Large intestine (tissue), 3 donors: Measurements from ENCODE around the gene TTC34. TPM values are rescaled to one million over a fixed set of nuclear protein-coding genes. Genes with fewer than 3 reads are reported as not detected.

Source experiments
- DNase-seq, 2 donors: peaks; one replicate each; pipeline versions ENCODE4 v3.0.0 to v3.0.0-alpha.2; 2013
- H3K27ac ChIP-seq: one replicate; pipeline ENCODE4 v1.5.1; 2013; ENCODE audit warnings: low read length
- H3K27me3 ChIP-seq: 2 replicates; pipeline ENCODE4 v1.6.1; 2013; ENCODE audit warnings: low read length; ENCODE audit not compliant: control insufficient read depth, insufficient read depth
- H3K36me3 ChIP-seq: 2 replicates; pipeline ENCODE4 v1.6.1; 2013; ENCODE audit warnings: low read length; ENCODE audit not compliant: control insufficient read depth, insufficient read depth
- H3K4me1 ChIP-seq: one replicate; pipeline ENCODE4 v1.6.1; 2013; ENCODE audit warnings: low read length; ENCODE audit not compliant: control insufficient read depth, insufficient read depth
- H3K4me3 ChIP-seq: one replicate; pipeline ENCODE4 v1.5.1; 2013; ENCODE audit warnings: low read length
- H3K9me3 ChIP-seq: one replicate; pipeline ENCODE4 v1.6.1; 2013; ENCODE audit warnings: mild to moderate bottlenecking, low read depth, low read length, moderate library complexity; ENCODE audit not compliant: control insufficient read depth
- WGBS: methylation state at CpG from one replicate; pipeline ENCODE4 v1.1.5; 2013; ENCODE audit warnings: low lambda C conversion rate; ENCODE audit not compliant: insufficient coverage; 5-methylcytosine and 5-hydroxymethylcytosine counted together
- polyA plus RNA-seq: library from polyadenylated mRNA; unstranded; fragments of 120-200 nt; gene quantifications from one replicate; pipeline ENCODE4 v1.2.1, GENCODE V29; 2013

The TTC34 gene
- polyA plus RNA-seq, 1 donor: 1.5 TPM

DNA sequence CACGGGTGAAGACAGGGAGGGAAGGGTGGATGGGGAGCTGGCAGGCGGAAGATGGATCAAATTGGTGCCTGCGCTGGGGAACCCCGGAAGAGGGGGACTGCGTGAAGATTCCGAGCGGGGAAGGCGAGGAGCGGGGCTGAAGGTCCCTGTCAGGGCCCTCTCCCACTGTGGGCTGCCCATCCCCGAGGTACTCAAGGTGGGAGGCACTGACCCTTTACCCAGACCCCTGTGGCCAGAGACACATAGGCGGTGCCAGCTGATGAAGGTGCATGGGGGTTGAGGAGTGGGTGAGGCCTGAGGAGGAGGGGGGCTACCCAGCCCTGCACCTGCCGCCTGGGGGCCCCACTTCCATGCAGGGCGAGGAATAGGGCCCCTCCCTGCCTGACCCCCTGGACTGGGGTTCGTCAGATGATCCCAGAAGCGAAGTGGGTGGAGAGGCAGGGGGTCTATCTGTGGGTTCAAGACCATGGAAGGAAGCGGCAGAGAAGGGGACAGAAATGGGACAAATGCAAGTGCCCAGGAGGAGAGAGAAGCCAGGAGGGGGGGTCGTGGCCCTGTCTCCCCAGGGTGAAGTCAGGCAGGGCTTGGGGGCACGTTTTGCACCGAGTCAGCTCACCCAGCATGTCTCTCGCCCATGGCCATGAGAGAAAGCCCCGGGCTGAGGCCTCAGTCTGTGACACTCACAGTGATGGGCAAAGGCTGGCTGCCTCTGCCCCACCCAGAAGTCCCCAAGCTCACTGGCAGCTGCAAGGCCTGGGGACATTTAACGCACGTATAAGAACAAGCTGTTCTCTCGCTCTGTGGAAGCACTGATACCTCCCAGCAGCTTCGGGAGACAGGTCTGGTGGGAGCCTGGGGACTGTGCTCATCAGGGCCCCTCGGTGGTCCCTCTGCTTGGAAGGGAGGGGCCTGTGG is 161.6 kb downstream of the TTC34 start:
- H3K27ac ChIP-seq: peak overlapping the region; percentile 20
- peaks cover 26% of the 10 kb centered on the region for H3K4me1 ChIP-seq
- H3K36me3 ChIP-seq: no peaks in the 10 kb centered on the region
- peaks cover 14% of the 10 kb centered on the region for H3K9me3 ChIP-seq
- peak in 1 of 2 donors; percentile 68 for DNase-seq
- no CpG with 5 or more reads among the region's 26 CpGs for WGBS
- H3K4me3 ChIP-seq: no peak overlapping the region
- H3K27me3 ChIP-seq: no peaks in the 10 kb centered on the region

DNA sequence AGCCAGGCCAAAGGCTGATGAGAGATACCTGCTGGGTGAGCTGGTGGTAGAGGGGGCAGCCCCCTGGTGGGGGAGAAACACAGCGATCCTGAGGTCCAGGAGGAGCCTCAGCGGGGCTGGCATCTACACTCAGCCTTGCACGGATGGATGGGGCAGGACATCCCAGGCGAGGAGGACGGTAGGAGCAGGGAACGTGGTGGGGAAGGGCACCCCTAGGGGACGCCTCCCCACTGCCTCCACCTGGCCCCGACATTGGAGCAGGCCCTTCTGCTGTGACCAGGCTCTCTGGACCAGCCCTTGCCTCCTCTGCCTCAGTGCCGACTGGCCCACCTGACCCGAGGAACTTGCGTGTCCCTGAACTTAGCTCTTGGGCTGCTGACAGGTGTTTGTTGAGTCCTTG is 162.3 kb downstream of the TTC34 start:
- Histone ChIP-seq H3K4me3 (no peak overlapping the region), H3K36me3 (no peaks in the 10 kb centered on the region), H3K27me3 (no peaks in the 10 kb centered on the region), H3K4me1 (peaks cover 26% of the 10 kb centered on the region), H3K9me3 (peaks cover 14% of the 10 kb centered on the region), H3K27ac (no peak overlapping the region)
- no CpG with 5 or more reads among the region's 11 CpGs for WGBS
- DNase-seq: no peak

DNA sequence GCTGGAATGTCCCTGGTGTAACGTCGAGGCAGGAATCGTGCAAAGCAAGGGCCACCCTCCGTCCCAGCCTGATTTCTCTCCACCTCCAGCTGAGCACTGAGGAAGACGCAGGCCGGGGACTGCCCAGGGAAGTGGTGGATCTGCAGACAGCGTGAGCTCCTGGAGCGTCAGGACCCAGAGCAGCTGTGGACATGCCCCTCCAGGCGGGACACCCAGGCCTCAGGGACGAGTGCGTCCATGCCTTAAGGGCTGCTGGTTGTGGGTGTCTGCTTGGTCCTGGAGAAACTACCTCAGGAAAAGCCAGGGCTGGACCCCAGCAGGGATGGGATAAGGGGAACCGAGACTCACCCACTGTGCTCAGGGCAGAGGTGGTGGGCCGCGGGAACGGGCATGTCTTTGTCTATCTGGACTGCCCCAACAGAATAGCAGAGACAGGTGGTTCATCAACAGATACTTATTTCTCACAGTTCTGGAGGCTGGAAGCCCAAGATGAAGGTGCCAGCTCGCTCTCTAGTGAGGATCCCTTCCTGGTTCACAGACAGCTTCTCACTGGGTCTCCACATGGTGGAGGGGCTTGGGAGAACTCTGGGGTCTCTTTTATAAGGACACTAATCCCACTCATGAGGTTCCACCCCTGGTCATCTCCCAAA is 162.9 kb downstream of the TTC34 start:
- no peak for DNase-seq

DNA sequence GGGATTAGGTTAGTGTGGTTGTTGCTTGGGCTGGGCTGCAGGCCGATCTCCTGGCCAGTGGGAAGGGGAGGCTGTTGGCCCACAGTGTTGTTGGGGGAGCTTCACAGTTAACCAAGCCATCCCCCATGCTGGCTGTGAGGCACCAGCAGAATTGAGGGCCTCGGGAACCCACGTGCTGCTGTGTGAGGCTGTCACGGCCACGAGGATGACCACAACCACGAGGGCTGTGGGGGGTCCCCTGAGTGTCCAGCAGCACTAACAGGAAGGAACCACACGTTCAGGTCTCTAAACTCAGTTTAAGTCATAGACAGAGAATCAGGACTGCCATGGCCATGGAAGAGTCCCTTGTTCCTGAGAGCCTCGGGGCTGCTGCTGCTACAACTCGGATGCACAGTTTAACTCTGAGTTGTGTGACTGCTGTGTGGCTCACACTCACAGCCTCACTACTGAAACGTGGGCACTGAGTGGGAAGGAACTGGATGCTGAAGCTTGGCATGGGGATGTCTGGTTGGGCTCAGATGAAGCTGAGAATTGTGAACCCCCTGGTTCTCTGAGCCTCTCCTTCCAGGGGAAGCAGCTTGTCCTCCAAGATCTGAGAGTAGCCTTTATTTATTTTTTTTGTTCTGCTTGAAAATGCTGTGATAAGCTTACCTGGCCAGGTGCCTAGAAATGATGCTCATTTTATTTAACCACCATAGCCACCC is 163.9 kb downstream of the TTC34 start:
- H3K4me3 ChIP-seq: no peak overlapping the region
- peaks cover 14% of the 10 kb centered on the region for H3K9me3 ChIP-seq
- H3K27me3 ChIP-seq: no peaks in the 10 kb centered on the region
- no peak overlapping the region for H3K27ac ChIP-seq
- WGBS: no CpG with 5 or more reads among the region's 10 CpGs
- H3K4me1 ChIP-seq: peaks cover 37% of the 10 kb centered on the region
- no peaks in the 10 kb centered on the region for H3K36me3 ChIP-seq
- no peak for DNase-seq

More for the DNA sequence above, 162.9 kb downstream of the TTC34 start:
- Histone ChIP-seq H3K9me3 (peaks cover 14% of the 10 kb centered on the region), H3K27me3 (no peaks in the 10 kb centered on the region), H3K4me1 (peaks cover 30% of the 10 kb centered on the region), H3K36me3 (no peaks in the 10 kb centered on the region), H3K4me3 (no peak overlapping the region), H3K27ac (no peak overlapping the region)
- WGBS: no CpG with 5 or more reads among the region's 16 CpGs

DNA sequence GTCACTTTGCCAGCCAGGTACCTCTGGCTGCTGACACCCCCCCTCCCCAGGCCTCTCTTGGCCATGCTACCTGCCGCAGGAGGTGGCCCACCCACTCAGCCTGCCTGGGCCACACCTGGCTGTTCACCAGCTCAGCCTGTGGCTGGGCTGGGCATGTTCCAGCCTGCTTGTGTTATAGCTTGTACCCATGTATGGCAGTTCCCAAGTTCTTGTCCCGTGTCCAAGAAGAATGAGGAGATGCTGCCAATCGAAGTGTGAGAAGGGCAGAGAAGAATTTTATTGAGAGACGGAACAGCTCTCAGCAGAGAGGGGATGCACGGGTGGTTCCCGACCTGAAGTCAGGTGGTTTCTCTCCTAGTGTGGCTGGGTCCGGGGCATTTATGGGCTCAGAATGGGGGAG is 164.8 kb downstream of the TTC34 start:
- Histone ChIP-seq H3K27ac (no peak overlapping the region), H3K4me1 (peaks cover 38% of the 10 kb centered on the region), H3K27me3 (no peaks in the 10 kb centered on the region), H3K9me3 (peaks cover 14% of the 10 kb centered on the region), H3K36me3 (no peaks in the 10 kb centered on the region), H3K4me3 (no peak overlapping the region)
- 90% methylated on average over 4 of the region's 7 CpGs for WGBS
- DNase-seq: no peak

DNA sequence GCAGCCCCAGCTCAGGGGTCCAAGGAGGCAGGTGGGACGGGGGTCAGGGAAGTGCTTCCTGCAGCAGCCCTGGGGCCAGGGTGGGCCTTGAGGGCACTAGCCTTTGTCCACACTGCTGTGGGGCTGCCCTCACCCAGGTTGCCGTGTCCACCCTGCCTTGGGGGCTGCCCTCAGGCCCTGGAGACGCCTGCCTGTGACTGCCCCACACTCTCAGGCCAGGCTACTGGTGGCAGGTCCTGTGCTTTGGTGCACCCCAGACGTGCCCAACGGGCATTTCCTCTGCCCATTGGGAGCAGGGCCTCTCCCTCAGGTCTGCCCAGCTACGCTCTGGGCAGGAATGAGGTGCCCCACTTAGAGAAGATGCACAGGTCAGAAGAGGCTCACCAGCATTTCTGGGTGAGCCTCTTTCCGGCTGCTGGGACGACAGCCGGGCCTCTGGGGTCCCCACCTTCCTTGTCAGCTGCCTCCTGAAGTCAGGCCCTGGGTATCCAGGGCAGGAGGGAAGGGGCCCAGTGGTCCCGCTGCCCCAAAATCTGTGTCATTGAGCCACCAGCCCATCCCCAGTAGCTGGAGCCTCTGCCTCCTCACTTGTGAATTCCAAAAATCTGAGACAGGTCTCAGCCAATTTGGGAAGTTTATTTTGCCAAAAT is 166.0 kb downstream of the TTC34 start:
- H3K4me1 ChIP-seq: peaks cover 45% of the 10 kb centered on the region
- no peak overlapping the region for H3K27ac ChIP-seq
- H3K36me3 ChIP-seq: no peaks in the 10 kb centered on the region
- DNase-seq: no peak
- no peaks in the 10 kb centered on the region for H3K27me3 ChIP-seq
- no CpG with 5 or more reads among the region's 10 CpGs for WGBS
- H3K4me3 ChIP-seq: no peak overlapping the region
- peaks cover 14% of the 10 kb centered on the region for H3K9me3 ChIP-seq

DNA sequence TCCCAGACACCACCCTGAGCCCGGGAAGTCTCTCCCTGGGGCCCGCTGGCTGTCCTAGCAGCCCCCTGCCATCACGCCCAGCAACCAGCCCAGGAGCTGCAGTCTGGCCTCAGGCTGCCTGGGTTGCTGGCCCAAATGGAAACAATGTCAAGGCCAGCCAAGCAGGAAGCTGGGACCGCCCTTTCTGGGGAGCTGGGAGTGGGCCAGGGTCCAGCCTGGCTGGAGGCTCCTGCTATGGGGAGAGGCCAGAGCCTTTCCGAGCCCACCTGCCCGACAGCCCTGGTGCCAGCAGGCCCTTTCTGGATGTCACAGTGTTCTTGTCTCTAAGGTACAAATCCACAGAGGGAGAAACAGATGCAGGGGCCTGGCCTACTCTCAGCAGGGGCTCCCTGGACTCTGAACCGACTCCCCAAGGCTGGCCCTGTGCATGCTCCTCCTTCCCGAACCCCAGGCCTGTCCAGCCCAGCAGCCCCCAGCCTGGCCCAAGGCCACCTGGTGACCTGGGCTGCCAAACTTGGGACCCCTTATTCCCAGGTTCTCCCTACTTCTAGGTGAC is 167.5 kb downstream of the TTC34 start:
- peaks cover 44% of the 10 kb centered on the region for H3K4me1 ChIP-seq
- DNase-seq: no peak
- no peak overlapping the region for H3K4me3 ChIP-seq
- peaks cover 10% of the 10 kb centered on the region for H3K27me3 ChIP-seq
- WGBS: no CpG with 5 or more reads among the region's 8 CpGs
- H3K9me3 ChIP-seq: peaks cover 17% of the 10 kb centered on the region
- H3K27ac ChIP-seq: no peak overlapping the region
- no peaks in the 10 kb centered on the region for H3K36me3 ChIP-seq

DNA sequence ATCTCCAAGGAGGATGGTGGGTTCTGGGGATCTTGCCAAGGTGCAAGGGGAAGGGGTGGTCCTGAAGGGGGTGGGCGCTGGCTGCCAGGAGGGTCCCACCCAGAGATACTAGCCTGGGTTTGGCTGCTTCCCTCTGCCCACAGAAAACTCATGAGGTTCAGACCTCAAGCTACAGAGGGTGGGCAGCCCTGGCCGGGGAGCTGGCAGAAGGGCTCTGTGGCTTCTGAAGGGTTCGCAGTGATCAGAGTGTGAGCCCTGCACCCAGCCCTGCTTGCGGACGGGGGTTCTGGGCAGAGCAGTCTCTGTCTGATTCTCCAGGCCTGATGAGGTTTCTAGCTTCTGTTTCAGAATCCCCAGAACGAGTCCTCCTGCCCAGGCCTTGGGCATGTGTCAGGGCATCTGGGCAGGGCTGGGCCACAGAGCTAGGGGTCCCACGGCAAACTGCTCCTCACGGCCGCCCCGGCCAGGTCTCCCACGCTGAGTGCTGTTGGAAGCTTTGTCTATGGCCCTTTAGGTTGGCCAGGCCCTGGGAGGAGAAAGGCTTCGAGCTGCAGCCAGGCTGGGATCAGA is 168.0 kb downstream of the TTC34 start:
- Histone ChIP-seq H3K27me3 (peaks cover 14% of the 10 kb centered on the region), H3K36me3 (no peaks in the 10 kb centered on the region), H3K4me3 (no peak overlapping the region), H3K9me3 (peaks cover 17% of the 10 kb centered on the region), H3K4me1 (peaks cover 44% of the 10 kb centered on the region), H3K27ac (peak overlapping the region; percentile 62)
- WGBS: no CpG with 5 or more reads among the region's 12 CpGs
- no peak for DNase-seq

DNA sequence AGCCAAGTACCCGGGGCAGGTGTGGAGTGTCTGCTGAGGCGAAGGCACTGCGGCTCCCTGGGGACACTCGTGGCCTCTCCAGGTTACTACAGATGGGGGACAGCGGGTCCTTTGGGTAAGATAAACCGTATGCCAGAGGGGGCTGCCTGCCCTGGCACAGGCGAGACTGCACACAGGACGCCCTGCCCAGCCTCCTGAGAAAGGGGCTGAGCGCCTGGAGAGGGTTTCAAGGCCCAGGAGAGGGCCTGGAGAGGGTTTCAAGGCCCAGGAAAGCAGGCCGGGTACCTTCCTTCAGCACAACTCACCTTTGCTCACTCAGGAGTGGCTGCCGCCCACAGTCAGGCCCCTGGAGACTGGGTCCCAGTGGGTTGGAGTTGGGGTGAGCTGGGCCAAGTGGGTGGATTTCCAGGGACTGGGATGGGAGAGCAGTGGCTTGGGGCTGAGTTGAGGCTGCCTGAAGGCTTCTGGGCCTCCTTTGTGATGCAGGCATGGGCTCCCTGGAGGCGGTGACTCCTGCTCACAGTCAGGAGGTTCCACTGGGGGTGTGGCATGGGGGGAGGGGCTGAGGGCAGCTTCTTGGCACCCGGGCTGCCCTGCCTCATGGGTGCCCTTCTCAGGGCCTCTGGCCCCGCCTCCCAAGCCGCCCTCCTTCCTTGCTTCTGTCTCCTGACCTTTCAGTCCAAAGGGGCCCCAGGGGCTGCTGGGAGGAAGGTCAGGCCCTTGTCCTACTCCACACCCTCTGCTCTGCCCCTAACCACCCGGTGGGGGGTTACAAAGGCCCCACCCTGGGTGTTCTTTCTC is 168.7 kb downstream of the TTC34 start, which contains the start of gene MMEL1:
Gene MMEL1, minus strand, starts transcription at position 456 of the 801 bp plus-strand sequence. CDS start 3,532 bp downstream, outside the sequence.
- Histone ChIP-seq H3K36me3 (no peaks in the 10 kb centered on the region), H3K27me3 (peaks cover 21% of the 10 kb centered on the region), H3K4me3 (no peak within 1 kb of the TSS), H3K9me3 (peaks cover 17% of the 10 kb centered on the region), H3K4me1 (peaks cover 51% of the 10 kb centered on the region), H3K27ac (peak within 1 kb of the TSS; percentile 83)
- no CpG with 5 or more reads among the region's 16 CpGs for WGBS
- peak; percentile 91 to 94 for DNase-seq
